Measurements from ENCODE around the gene CASQ2. TPM values are rescaled to one million over a fixed set of nuclear protein-coding genes. Genes with fewer than 3 reads are reported as not detected.

The CASQ2 gene
- total RNA-seq, 1 donor from 2014 or later: 1.5 TPM

GRCh38 chr1:115697619-115698018 is 70.9 kb downstream of the CASQ2 start:
- no peak for DNase-seq (ENCODE audit: low spot score)

DNA sequence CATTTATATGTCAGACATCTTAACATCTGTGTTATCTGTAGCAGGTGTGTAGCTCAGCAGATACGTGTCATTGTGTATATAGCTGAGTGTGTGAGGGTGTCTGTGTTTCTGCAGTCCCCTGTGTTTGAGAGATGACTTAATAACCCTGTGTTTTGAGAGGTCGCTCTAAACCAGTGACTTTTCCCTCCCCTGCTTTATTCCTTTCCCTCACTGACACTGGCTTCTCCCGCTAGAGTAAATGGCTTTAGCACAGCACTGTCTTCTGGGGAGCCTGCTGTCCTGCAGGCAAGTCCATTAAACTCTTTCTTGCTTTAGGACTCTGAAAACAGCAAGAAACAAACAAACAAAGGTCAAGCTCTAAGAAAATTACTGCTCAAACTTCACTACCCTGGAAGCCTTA is 73.7 kb downstream of the CASQ2 start:
- no peak for DNase-seq (ENCODE audit: low spot score)

GRCh38 chr1:115692224-115692623 is 76.3 kb downstream of the CASQ2 start:
- DNase-seq (ENCODE audit: low spot score): no peak

DNA sequence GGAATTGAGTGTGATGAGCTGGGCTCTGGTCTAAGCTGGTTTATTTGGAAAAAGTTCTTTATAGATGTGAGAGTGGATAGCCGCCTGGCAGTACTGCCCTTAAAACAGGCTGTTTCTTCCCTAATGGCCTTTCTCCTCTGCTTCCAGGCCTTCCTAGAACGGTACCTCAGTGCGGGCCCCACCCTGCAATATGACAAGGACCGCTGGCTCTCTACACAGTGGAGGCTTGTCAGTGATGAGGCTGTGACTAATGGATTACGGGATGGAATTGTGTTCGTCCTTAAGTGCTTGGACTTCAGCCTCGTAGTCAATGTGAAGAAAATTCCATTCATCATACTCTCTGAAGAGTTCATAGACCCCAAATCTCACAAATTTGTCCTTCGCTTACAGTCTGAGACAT is 77.5 kb downstream of the CASQ2 start:
- DNase-seq (ENCODE audit: low spot score): no peak

GRCh38 chr1:115687744-115688143 is 80.8 kb downstream of the CASQ2 start:
- DNase-seq (ENCODE audit: low spot score): no peak

DNA sequence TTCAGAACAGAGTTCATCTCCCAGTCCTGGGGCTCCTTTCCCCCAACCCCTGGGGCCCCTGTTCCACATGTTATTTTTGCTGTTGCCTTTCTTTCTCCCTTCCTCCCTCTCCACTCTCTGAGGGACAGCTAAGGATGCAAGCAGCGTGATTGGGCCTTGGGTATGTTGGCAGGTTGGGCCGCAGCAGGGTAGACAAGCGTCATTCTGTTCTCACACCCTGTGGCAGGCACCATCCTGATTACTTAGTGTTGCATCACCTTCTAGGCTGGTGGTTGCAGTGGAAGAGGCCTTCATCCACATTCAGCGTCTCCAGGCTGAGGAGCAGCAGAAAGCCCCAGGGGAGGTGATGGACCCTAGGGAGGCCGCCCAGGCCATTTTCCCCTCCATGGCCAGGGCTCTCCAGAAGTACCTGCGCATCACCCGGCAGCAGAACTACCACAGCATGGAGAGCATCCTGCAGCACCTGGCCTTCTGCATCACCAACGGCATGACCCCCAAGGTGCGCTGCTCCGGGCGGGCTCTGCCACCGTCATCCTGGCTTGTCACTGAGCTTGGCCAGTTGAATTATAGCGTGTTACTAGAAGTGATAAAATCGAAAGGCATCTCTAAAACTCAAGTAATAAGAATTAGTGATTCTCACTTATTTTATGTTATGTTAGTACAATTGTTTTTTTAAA is 83.3 kb downstream of the CASQ2 start:
- DNase-seq (ENCODE audit: low spot score): no peak

GRCh38 chr1:115682792-115683191 is 85.7 kb downstream of the CASQ2 start:
- DNase-seq (ENCODE audit: low spot score): no peak

GRCh38 chr1:115680730-115681111 is 87.8 kb downstream of the CASQ2 start:
- no peak for DNase-seq (ENCODE audit: low spot score)

GRCh38 chr1:115679141-115679611 is 89.3 kb downstream of the CASQ2 start:
- no peak for DNase-seq (ENCODE audit: low spot score)

DNA sequence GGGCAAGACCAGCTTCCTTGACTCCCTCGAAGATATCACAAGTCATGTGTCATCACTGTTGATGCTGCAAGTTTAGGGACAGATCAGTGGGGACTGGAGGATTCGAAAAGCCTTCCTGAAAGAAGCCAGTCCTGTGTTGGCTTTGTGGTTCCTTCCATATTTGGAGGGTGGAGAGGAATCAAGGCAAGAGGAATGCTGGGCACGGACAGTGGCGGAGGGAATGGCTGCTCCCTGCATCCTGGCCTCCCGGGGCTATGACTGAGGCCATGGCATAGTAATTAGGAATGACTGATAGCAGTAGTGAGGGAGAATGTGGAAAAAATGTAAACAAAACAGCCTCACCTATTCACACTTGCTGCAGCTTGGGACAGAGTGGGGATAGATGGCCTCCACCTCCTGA is 90.4 kb downstream of the CASQ2 start:
- no peak for DNase-seq (ENCODE audit: low spot score)

DNA sequence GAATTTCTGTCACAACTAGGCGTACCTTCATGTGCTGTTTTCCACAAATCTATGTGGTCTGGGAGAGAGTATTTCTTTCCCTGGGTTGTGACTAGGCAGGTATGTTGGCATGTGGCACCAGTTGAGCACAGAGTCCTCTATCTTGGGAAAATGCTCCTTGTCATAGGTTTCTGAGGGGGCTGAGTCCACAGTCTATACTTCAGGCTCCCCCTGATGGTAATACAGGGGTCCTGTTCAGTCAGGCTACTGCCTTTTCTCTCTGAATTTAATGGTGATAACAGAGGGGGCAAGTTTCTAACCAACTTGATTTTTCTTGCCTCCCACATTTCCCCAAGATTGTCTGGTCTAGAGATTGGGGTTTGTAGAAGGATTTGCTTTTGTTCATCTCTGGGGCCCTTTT is 90.9 kb downstream of the CASQ2 start:
- DNase-seq (ENCODE audit: low spot score): no peak

- no peak for DNase-seq (ENCODE audit: low spot score)
These were observed 91.3 kb downstream of the CASQ2 start for GRCh38 chr1:115677182-115677555.

GRCh38 chr1:115676498-115677181 is 91.9 kb downstream of the CASQ2 start:
- DNase-seq (ENCODE audit: low spot score): no peak

GRCh38 chr1:115672224-115673009 is 96.1 kb downstream of the CASQ2 start:
- DNase-seq (ENCODE audit: low spot score): no peak

DNA sequence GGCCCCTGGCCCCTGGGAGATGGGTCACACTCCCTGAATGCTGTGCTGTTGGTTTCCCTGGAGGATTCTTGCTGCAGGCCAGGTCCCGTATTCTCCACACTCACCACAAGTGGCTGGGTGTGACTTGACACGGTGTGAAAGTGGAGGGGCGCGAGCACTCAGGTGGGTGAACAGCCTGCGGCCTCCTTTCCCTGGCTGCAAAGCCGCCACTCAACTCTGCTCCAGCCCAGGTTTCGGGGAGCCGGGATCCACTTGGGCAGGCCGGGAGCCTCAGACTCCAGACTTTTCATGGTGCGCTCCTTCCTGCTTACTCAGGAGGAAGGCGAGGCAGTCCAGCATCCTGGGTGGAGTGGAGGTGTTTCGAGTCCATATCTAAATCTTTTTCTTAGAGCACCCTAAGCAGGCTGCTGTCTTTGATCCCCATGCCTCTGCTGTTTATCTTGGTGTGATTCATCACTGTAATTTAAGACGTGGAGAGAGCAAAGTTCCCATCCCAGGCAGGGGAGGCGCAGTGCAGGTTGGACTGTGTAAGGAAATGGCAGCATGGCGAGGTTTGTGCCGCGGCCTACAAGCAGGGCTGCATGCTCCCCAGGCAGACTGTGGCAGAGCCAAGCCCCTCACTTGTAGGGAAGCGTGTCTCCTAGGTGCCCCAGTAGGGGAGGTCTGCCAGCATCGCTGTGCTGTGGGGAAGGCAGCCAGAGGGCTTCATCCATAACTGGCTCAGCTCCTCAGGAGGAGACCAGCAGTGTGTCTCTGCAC is 97.2 kb downstream of the CASQ2 start:
- DNase-seq (ENCODE audit: low spot score): no peak

DNA sequence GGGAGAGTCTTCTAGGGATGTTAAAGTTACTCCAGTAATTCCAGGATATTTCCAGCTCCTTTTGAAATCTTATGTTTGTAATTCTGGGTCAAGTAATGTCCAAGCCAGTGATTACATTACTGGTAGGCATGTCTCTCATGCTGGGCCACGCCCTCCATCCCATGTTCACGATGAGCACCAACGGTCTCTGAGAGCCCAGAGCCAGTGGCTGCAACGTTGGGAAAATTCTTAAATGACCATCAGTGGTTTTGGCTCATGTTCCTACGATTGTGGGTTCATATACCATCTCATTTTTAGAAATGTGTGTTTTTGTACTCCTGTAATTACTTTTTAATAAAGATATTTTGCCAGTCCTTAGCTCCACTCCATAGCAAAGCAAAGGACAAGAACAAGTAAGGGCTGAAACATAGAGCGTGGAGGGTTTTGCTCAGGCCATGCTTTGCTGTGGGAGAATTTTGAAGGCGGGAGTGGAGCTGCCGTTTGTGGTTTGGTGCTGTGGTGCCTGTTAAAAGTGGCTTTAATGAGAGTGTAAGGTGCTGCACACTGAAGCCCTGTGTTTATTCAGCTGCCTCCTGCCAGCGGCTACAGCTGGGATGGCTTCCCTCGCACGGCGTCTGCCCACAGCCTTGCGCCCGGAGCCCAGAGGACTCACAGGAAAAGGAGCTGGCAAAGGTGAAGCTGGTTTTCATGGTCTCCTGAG is 97.9 kb downstream of the CASQ2 start:
- no peak for DNase-seq (ENCODE audit: low spot score)

DNA sequence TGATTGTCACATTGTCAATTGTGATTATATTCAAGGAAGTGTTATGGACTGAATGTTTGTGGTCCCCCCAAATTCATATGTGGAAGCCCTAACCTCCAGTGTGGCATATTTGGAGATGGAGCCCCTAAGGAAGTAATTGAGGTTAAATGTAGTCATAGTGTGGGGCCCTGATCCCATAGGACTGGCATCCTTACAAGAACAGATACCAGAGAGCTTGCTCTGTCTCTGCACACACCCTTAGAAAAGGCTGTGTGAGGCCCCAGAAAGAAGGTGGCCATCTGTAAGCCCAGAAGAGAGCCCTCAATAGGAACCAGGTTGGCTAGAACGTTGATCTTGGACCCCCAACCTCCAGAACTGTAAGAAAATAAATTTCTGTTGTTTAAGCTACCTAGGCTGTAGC is 98.6 kb downstream of the CASQ2 start:
- DNase-seq (ENCODE audit: low spot score): no peak

- no peak for DNase-seq (ENCODE audit: low spot score)
These were observed 99.4 kb downstream of the CASQ2 start for GRCh38 chr1:115669002-115669673.

DNA sequence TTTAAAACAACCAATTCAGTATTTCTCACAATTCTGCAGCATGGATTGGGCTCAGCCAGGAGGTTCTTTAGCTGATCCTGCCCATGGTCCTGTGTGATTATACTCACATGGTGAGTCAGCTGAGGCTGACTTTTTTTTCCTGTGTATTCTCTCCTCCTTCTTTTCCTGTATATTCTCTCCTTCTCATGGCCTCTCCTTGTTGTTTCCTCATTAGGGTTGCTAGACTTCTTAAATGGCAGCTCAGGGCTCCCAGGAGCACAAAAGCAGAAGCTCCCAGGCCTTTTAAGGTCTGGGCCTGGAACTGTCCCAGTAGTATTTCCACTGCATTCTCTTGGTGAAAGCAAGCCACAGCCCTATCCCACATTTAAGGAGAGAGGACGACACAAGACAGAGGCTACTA is 99.9 kb downstream of the CASQ2 start:
- no peak for DNase-seq (ENCODE audit: low spot score)

DNA sequence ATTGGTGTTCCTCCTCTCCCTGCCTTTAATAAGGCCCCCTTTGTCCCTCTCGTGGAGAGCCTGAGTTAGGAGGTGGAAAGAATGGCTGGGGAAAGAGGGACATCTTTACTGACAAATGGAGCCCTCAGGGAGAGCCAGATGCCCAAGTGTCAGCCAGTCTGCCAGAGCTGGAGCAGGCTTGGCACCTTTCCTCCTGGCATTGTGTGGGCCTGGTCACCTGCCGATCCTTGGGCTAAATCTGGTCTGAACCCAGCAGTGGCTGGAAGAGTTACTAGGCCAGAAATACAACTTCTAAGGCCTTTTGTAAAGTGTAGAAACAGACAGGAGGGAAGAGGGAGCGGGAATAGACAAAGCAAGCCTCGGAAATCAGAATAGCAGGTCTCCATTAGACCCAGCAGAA is 101.8 kb downstream of the CASQ2 start:
- DNase-seq (ENCODE audit: low spot score): no peak

Data from mesenteric fat pad (tissue), 1 donor.